ENCODE data around the gene TTC39A. TPM values are rescaled to one million over a fixed set of nuclear protein-coding genes. Genes with fewer than 3 reads are reported as not detected.

TTC39A gene
- total RNA-seq, 1 donor from 2014 or later, result 26.9 TPM

- DNase-seq (ENCODE audit: low read depth), result no peak
- TF ChIP-seq, protein P1, sequence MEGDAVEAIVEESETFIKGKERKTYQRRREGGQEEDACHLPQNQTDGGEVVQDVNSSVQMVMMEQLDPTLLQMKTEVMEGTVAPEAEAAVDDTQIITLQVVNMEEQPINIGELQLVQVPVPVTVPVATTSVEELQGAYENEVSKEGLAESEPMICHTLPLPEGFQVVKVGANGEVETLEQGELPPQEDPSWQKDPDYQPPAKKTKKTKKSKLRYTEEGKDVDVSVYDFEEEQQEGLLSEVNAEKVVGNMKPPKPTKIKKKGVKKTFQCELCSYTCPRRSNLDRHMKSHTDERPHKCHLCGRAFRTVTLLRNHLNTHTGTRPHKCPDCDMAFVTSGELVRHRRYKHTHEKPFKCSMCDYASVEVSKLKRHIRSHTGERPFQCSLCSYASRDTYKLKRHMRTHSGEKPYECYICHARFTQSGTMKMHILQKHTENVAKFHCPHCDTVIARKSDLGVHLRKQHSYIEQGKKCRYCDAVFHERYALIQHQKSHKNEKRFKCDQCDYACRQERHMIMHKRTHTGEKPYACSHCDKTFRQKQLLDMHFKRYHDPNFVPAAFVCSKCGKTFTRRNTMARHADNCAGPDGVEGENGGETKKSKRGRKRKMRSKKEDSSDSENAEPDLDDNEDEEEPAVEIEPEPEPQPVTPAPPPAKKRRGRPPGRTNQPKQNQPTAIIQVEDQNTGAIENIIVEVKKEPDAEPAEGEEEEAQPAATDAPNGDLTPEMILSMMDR (IDR thresholded peaks at IDR 0.05; ENCODE audit: insufficient read depth, low read length, poor library complexity, severe bottlenecking), result no peak
- Histone ChIP-seq H3K27me3 (ENCODE audit: control insufficient read depth, insufficient read depth, low read length) (no peaks in the 10 kb centered on the region), H3K4me3 (ENCODE audit: low read depth, low read length) (no peak overlapping the region), H3K36me3 (ENCODE audit: control insufficient read depth, insufficient read depth, low read length) (no peaks in the 10 kb centered on the region)
Observed at GRCh38 chr1:51272916-51273315, 57.4 kb downstream of the TTC39A start.

- H3K27me3 ChIP-seq (ENCODE audit: control insufficient read depth, insufficient read depth, low read length), result no peaks in the 10 kb centered on the region
- no peak overlapping the region for H3K4me3 ChIP-seq (ENCODE audit: low read depth, low read length)
- TF ChIP-seq, protein P1 (IDR thresholded peaks at IDR 0.05; ENCODE audit: insufficient read depth, low read length, poor library complexity, severe bottlenecking), result no peak
- H3K36me3 ChIP-seq (ENCODE audit: control insufficient read depth, insufficient read depth, low read length), result no peaks in the 10 kb centered on the region
- no peak for DNase-seq (ENCODE audit: low read depth)
Observed at GRCh38 chr1:51270751-51271150, 59.6 kb downstream of the TTC39A start.

- Histone ChIP-seq H3K27me3 (ENCODE audit: control insufficient read depth, insufficient read depth, low read length) (no peaks in the 10 kb centered on the region), H3K4me3 (ENCODE audit: low read depth, low read length) (no peak overlapping the region), H3K36me3 (ENCODE audit: control insufficient read depth, insufficient read depth, low read length) (no peaks in the 10 kb centered on the region)
- TF ChIP-seq, protein P1 (IDR thresholded peaks at IDR 0.05; ENCODE audit: insufficient read depth, low read length, poor library complexity, severe bottlenecking), result no peak
- DNase-seq (ENCODE audit: low read depth), result no peak
Observed at GRCh38 chr1:51268634-51269033, 61.7 kb downstream of the TTC39A start.

DNA sequence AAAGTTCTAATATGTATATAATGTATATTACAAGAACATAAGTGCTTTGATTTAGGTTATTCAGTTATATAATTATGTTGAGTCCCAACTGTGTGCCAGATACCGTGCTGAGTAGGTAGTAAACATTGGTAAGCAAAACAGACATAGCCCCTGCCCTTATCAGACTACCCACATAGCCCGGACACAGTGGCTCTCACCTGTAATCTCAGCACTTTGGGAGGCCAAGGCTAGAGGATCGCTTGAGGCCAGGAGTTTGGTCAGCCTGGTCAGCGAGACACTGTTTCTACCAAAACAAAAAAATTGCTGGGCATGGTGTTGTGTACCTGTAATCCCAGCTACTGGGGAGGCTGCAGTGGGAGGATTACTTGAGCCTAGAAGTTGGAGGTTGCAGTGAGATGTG lies 63.6 kb downstream of the TTC39A start:
- Histone ChIP-seq H3K4me3 (ENCODE audit: low read depth, low read length) (no peak overlapping the region), H3K36me3 (ENCODE audit: control insufficient read depth, insufficient read depth, low read length) (no peaks in the 10 kb centered on the region), H3K27me3 (ENCODE audit: control insufficient read depth, insufficient read depth, low read length) (no peaks in the 10 kb centered on the region)
- no peak for DNase-seq (ENCODE audit: low read depth)
- TF ChIP-seq, protein P1 (IDR thresholded peaks at IDR 0.05; ENCODE audit: insufficient read depth, low read length, poor library complexity, severe bottlenecking), result no peak

DNA sequence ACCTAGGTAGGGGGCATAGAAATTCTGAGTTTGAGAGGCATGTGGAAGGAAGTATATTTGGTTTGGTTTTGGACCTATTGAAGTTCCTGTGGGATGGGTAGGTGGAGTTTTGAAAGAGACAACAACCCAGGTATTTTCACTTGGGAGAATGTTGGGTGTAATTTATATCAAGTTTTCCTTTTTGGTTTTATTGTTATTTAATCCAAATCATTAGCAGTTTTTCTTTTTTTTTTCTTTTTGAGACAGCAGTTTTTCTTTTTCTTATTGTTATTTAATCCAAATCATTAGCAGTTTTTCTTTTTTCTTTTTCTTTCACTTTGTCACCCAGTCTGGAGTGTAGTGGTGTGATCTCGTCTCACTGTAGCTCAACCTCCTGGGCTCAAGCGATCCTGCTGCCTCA lies 64.2 kb downstream of the TTC39A start:
- no peak overlapping the region for H3K4me3 ChIP-seq (ENCODE audit: low read depth, low read length)
- DNase-seq (ENCODE audit: low read depth), result no peak
- TF ChIP-seq, protein P1 (IDR thresholded peaks at IDR 0.05; ENCODE audit: insufficient read depth, low read length, poor library complexity, severe bottlenecking), result no peak

GRCh38 chr1:51265618-51266017 lies 64.7 kb downstream of the TTC39A start:
- no peak overlapping the region for H3K4me3 ChIP-seq (ENCODE audit: low read depth, low read length)
- no peak for DNase-seq (ENCODE audit: low read depth)
- TF ChIP-seq, protein P1 (IDR thresholded peaks at IDR 0.05; ENCODE audit: insufficient read depth, low read length, poor library complexity, severe bottlenecking), result no peak
- H3K36me3 ChIP-seq (ENCODE audit: control insufficient read depth, insufficient read depth, low read length), result no peaks in the 10 kb centered on the region
- no peaks in the 10 kb centered on the region for H3K27me3 ChIP-seq (ENCODE audit: control insufficient read depth, insufficient read depth, low read length)

More for the DNA sequence above, 64.2 kb downstream of the TTC39A start:
- Histone ChIP-seq H3K36me3 (ENCODE audit: control insufficient read depth, insufficient read depth, low read length) (no peaks in the 10 kb centered on the region), H3K27me3 (ENCODE audit: control insufficient read depth, insufficient read depth, low read length) (no peaks in the 10 kb centered on the region)

Data from kidney epithelial cell (primary cell).